ENCODE measurements around the gene QPCTL. TPM values are rescaled to one million over a fixed set of nuclear protein-coding genes. Genes with fewer than 3 reads are reported as not detected.

QPCTL gene
- total and polyA plus RNA-seq, 2 of the 13 experiments (the other 11 are each of a cell fraction or from before 2014, with no cell fraction given), result 16.0 to 19.1 TPM

DNA sequence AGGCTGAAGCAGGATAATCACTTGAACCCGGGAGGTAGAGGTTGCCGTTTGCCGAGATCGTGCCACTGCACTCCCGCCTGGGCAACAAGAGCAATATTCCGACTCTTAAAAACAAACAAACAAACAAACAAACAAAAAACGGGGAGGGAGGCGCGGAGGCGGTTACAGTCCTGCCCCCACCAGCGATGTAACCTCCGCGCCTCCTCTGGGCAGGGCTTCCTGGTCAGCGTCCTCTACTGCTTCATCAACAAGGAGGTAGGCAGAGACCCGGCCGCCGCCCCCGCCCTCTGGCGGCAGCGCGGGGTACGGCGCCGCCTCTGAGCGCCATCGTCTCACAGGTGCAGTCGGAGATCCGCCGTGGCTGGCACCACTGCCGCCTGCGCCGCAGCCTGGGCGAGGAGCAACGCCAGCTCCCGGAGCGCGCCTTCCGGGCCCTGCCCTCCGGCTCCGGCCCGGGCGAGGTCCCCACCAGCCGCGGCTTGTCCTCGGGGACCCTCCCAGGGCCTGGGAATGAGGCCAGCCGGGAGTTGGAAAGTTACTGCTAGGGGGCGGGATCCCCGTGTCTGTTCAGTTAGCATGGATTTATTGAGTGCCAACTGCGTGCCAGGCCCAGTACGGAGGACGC lies 11.0 kb upstream of the QPCTL start (continued):
- TF ChIP-seq ZNF749 (CRISPR knock-in tag; IDR thresholded peaks at IDR 0.05; ENCODE audit: borderline replicate concordance) (no peak), TBL1XR1 (IDR thresholded peaks at IDR 0.05; ENCODE audit: borderline replicate concordance, low read length, partially characterized antibody) (peak; percentile 31), BRCA1 (CRISPR knock-in tag; IDR thresholded peaks at IDR 0.05) (no peak), ZNF24 (IDR thresholded peaks at IDR 0.05) (no peak), ZNF337 (CRISPR knock-in tag; IDR thresholded peaks at IDR 0.05; ENCODE audit: borderline replicate concordance, low read depth) (no peak), HNRNPL (IDR thresholded peaks at IDR 0.05; ENCODE audit: low read depth, low read length) (peak; percentile 77; the same call in 1 of the 2 replicates), ZNF670 (CRISPR knock-in tag; IDR thresholded peaks at IDR 0.05; ENCODE audit: borderline replicate concordance) (no peak), ARNT2 (CRISPR knock-in tag; IDR thresholded peaks at IDR 0.05; ENCODE audit: low read depth) (peak; percentile 44; the same call in 1 of the 2 replicates), SUZ12 (IDR thresholded peaks at IDR 0.05; ENCODE audit: low read depth, low read length) (no peak), KDM6A (CRISPR knock-in tag; IDR thresholded peaks at IDR 0.05; ENCODE audit: low read depth) (no peak), NFKB2 (CRISPR knock-in tag; IDR thresholded peaks at IDR 0.05; ENCODE audit: borderline replicate concordance) (peak; percentile 57; the same call in 1 of the 2 replicates), THAP11 (CRISPR knock-in tag; IDR thresholded peaks at IDR 0.05) (peak; percentile 74), ZNF607 (CRISPR knock-in tag; IDR thresholded peaks at IDR 0.05; ENCODE audit: borderline replicate concordance) (no peak), PHF20 (CRISPR knock-in tag; IDR thresholded peaks at IDR 0.05) (no peak), STAT5B (CRISPR knock-in tag; IDR thresholded peaks at IDR 0.05) (no peak), TBX2 (CRISPR knock-in tag; IDR thresholded peaks at IDR 0.05; ENCODE audit: borderline replicate concordance) (peak; percentile 66; the same call in 1 of the 2 replicates), ZNF766 (CRISPR knock-in tag; IDR thresholded peaks at IDR 0.05; ENCODE audit: borderline replicate concordance) (no peak), CBX2 (IDR thresholded peaks at IDR 0.05; ENCODE audit: low read depth, low read length) (no peak), CBX2 (CRISPR knock-in tag; IDR thresholded peaks at IDR 0.05; ENCODE audit: low read depth) (no peak), PITX1 (CRISPR knock-in tag; IDR thresholded peaks at IDR 0.05) (0 out of 2 replicates have a peak, but pooled peaks have one; percentile 14), GZF1 (CRISPR knock-in tag; IDR thresholded peaks at IDR 0.05) (no peak)
- TF ChIP-seq, protein P1, sequence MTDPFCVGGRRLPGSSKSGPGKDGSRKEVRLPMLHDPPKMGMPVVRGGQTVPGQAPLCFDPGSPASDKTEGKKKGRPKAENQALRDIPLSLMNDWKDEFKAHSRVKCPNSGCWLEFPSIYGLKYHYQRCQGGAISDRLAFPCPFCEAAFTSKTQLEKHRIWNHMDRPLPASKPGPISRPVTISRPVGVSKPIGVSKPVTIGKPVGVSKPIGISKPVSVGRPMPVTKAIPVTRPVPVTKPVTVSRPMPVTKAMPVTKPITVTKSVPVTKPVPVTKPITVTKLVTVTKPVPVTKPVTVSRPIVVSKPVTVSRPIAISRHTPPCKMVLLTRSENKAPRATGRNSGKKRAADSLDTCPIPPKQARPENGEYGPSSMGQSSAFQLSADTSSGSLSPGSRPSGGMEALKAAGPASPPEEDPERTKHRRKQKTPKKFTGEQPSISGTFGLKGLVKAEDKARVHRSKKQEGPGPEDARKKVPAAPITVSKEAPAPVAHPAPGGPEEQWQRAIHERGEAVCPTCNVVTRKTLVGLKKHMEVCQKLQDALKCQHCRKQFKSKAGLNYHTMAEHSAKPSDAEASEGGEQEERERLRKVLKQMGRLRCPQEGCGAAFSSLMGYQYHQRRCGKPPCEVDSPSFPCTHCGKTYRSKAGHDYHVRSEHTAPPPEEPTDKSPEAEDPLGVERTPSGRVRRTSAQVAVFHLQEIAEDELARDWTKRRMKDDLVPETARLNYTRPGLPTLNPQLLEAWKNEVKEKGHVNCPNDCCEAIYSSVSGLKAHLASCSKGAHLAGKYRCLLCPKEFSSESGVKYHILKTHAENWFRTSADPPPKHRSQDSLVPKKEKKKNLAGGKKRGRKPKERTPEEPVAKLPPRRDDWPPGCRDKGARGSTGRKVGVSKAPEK (CRISPR knock-in tag; IDR thresholded peaks at IDR 0.05; ENCODE audit: borderline replicate concordance), result no peak
- TF ChIP-seq, protein P2, sequence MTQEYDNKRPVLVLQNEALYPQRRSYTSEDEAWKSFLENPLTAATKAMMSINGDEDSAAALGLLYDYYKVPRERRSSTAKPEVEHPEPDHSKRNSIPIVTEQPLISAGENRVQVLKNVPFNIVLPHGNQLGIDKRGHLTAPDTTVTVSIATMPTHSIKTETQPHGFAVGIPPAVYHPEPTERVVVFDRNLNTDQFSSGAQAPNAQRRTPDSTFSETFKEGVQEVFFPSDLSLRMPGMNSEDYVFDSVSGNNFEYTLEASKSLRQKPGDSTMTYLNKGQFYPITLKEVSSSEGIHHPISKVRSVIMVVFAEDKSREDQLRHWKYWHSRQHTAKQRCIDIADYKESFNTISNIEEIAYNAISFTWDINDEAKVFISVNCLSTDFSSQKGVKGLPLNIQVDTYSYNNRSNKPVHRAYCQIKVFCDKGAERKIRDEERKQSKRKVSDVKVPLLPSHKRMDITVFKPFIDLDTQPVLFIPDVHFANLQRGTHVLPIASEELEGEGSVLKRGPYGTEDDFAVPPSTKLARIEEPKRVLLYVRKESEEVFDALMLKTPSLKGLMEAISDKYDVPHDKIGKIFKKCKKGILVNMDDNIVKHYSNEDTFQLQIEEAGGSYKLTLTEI (CRISPR knock-in tag; conservative IDR thresholded peaks at IDR 0.05), result no peak
- TF ChIP-seq, protein P3, sequence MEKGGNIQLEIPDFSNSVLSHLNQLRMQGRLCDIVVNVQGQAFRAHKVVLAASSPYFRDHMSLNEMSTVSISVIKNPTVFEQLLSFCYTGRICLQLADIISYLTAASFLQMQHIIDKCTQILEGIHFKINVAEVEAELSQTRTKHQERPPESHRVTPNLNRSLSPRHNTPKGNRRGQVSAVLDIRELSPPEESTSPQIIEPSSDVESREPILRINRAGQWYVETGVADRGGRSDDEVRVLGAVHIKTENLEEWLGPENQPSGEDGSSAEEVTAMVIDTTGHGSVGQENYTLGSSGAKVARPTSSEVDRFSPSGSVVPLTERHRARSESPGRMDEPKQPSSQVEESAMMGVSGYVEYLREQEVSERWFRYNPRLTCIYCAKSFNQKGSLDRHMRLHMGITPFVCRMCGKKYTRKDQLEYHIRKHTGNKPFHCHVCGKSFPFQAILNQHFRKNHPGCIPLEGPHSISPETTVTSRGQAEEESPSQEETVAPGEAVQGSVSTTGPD (CRISPR knock-in tag; IDR thresholded peaks at IDR 0.05), result no peak
